ENCODE data around the gene UBASH3B.

DNA sequence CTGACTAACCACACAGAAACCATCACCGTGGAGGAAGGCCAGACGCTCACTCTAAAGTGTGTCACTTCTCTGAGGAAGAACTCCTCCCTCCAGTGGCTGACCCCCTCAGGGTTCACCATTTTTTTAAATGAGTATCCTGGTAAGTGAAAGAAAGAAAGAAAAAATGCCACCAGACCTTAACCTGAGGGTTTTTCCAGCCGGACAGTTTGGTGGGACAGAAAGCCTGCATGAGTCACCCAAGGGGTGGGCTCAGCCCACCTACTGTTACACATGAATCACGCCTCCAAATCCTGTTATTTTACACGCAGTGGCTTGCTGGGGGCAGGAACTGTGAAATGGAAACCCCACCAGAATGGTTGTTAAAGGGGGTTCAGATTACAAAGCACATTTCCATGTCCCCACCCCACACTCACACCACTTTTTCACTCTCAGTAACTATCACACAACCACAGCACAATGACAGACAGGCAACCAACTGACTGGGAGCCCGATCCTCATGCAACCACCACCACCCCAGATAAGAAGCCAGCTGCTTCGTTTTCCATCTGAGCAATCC, 194.6 kb downstream of the UBASH3B start:
- TF ChIP-seq POLR2AphosphoS5 (IDR thresholded peaks at IDR 0.05; ENCODE audit: low read depth, low read length): no peak
- TF ChIP-seq TAF1 (IDR thresholded peaks at IDR 0.05; ENCODE audit: borderline replicate concordance, insufficient read depth, low read length): no peak
- TF ChIP-seq, protein P1, sequence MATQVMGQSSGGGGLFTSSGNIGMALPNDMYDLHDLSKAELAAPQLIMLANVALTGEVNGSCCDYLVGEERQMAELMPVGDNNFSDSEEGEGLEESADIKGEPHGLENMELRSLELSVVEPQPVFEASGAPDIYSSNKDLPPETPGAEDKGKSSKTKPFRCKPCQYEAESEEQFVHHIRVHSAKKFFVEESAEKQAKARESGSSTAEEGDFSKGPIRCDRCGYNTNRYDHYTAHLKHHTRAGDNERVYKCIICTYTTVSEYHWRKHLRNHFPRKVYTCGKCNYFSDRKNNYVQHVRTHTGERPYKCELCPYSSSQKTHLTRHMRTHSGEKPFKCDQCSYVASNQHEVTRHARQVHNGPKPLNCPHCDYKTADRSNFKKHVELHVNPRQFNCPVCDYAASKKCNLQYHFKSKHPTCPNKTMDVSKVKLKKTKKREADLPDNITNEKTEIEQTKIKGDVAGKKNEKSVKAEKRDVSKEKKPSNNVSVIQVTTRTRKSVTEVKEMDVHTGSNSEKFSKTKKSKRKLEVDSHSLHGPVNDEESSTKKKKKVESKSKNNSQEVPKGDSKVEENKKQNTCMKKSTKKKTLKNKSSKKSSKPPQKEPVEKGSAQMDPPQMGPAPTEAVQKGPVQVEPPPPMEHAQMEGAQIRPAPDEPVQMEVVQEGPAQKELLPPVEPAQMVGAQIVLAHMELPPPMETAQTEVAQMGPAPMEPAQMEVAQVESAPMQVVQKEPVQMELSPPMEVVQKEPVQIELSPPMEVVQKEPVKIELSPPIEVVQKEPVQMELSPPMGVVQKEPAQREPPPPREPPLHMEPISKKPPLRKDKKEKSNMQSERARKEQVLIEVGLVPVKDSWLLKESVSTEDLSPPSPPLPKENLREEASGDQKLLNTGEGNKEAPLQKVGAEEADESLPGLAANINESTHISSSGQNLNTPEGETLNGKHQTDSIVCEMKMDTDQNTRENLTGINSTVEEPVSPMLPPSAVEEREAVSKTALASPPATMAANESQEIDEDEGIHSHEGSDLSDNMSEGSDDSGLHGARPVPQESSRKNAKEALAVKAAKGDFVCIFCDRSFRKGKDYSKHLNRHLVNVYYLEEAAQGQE (IDR thresholded peaks at IDR 0.05; ENCODE audit: insufficient read depth in 1 of 2, low read depth in 2 of 2, low read length in 2 of 2): no peak
- 0 out of 2 replicates have a peak, but pooled peaks have one; percentile 44 for TF ChIP-seq SIN3A (IDR thresholded peaks at IDR 0.05; ENCODE audit: borderline replicate concordance, insufficient read depth, low read length)

All from PFSK-1 (cell line).